Activated CD4-positive, alpha-beta T cell treated with anti-CD3 and anti-CD28 coated beads, Interleukin-2, amount 50 U/mL, for 24 hours (primary cell): ENCODE results near the gene DHX8.
"Not testable (repeated sequence)": the region's sequence is repeated elsewhere in the genome, so short reads cannot be mapped to it uniquely, and the experiment has no call there.

Source experiments
- DNase-seq, 2 donors: peaks; one replicate each; pipeline ENCODE4 v3.0.0-alpha.2; 2020; ENCODE audit warnings: low read depth in 1 of 2, low spot score in 1 of 2

DHX8 gene

DNA sequence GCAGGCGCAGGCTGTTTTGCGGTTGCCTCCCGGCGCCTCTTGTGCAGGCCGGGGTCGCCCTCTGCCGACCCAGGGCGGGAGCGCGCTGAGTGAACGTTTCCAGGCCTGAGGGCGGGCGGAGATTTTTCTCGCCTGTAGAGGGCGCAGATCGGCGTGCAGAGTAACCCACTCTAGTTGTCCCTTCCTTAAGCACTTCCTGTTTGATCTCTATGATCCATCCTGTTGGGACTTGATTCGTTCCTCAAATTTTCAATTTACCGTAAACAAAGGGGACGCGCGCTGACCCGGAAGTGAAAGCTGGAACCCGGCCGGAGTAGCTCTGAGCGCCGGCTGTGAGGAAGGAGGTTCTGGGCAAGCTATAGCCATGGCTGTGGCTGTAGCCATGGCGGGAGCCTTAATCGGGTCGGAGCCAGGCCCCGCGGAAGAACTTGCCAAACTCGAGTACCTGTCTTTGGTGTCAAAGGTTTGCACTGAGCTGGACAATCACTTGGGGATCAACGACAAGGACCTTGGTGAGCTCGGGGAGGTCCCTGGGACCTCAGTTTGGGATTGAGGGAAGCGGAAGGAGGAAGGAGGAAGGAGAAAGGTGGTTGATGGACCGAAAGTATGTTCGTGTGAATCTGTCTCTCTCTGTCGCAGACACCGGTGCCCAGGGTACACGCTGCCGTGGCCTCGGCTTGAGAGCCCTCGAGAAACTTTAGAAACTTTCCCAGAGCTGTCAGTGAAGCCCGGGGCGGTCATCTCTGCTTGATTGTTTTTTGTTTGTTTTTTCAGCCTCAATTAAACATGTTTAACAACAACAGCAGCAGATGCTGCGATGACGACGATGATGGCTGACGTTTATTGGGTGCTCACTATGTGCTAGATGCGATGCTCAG is at the start of gene DHX8:
DHX8 (plus strand) TSS at position 302 of the 878 bp plus-strand sequence; CDS start at position 365, 63 bp downstream.
- DNase-seq = peak; percentile 97 to 98

DNA sequence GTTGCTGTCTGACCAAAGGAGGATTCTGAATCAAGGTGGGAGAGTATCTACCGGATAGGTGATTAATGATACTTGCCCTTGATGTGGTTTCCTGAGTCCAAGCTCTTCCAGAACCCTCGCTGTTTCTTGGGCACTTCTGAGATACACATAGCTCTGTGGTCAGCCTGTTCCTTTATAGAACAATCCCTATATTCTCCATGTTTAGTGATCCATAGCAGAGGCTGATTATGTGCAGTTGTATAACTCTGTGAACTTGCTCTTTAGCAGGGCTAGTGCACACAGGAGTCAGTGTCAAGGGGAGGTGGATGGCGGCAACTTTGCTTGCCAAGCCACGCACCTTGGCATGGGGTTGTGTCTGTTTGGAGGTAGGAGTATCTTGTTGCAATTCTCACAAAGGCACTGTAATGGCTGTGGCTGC is 48.9 kb upstream of the DHX8 start:
- DNase-seq = no peak

DNA sequence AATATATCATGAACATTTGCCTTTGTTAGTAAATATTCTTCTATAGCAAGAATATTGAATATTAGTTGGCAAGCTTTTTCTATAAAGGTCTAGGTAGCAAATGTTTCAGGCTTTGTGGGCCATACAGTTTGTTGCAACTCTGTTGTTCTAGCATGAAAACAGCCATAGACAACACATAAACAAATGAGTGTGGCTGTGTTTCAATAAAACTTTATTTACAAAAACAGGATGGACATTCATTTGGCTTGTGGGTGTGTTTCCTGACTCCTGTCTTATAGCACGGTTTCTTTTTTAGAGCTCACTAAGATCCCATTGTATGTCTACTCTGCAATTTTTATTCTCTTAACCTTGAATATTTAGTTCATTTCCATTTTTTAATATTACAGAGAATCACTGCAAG is 46.0 kb upstream of the DHX8 start:
- no peak for DNase-seq

DNA sequence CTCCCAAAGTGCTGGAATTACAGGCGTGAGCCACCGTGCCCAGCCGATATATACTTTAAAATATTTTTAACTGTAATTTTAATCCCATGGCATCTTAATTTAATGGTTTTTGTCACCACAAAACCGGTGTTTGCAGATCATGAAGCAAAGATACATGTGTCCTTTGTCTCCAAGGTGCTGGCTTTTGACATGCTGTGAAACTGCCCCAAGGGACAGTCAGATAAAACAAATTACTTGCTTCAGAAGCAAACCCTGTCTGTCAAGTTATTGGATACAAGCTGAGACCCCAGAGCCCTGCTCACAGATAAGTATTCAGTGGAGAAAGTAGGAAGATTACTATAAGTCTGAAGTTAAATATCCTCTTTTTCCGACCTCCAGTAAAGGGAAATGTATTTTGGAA is 45.1 kb upstream of the DHX8 start:
- no peak for DNase-seq

DNA sequence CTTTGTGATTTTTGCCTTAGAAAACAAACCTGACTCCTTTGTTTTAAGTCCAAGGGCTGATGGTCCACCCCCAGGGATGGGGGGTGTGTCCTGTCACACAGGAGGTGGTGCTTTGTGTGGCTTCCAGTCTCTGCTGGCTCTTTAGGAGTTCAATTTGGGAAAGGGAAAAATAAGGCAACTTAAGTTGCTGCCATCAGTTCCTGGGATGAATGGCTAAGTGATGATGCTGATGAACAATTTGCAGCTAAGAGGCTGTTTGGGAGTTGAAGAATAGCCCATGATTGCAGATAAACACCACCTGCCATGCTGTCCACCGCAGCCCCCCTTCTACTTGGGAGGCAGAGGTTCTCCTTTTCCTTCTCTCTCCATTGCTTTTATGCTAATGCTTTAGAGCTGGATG is 44.7 kb upstream of the DHX8 start:
- no peak for DNase-seq

DNA sequence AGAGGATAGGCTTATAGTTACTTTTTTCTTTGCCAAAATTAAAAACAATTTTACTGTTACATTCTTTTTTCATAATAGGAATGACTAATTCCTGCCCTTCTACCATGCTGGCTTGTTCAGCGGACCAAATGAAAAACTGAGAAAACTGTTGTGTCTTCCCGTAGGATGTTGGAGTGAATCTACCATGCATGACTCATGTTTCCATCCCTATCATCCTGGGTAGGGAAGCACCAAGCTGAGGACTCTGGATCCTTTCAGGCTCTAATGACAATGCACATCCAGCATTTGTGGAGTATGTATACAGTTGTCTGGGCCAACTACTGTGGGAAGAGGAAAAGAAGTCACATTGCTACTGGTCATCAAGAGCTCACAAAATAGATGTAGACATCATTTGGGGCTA is 41.1 kb upstream of the DHX8 start:
- DNase-seq = no peak

DNA sequence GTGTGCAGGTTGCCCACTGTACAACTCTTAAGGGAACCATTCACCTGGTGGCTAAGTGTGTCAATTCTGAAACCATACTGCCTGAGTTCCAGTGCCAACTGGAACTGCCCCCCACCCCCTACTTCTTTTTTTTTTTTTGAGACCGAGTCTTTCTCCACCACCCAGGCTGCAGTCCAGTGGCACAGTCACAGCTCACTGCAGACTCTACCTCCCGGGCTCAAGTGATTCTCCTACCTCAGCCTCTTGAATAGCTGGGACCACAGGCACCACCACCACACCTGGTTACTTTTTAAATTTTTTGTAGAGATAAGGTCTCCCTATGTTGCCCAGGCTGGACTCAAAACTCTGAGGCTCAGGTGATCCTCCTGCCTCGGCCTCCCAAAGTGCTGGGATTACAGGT is 40.4 kb upstream of the DHX8 start:
- no peak for DNase-seq

DNA sequence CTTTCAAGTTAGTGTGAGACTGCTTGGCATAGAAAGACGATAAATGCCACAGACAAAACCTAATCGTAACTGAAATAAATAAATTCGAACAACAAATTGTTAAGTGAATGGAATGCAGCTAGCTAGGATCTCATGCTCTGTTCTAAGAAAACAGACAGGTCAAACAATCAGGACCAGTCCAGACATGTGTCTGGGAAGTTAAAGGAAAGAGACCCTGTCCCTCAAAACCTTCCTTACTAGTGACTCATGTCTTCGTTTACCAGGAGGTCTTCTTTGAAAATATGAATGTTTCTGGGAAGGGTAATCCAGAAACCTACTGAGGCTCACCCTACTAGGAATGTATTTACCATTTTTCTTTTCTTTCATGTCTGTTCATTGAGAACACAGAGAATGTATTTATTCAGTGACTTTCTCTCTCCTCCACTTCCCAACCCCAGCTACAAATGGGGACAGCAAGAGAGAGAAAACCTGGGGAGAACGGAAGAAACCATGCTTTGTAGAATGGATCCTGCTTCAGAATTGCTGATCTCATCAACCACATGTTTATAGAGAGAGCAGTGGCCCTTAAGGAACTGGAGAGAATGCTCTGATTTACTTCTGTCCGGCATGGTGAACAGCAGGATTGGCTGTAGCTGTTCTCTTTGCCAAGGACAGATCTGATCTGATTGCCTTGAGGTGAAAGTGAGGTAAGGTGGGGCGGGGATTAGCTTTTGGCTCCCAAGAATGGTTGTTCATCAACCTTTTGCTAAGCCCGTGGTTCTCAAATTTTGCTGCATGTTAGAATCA is 39.4 kb upstream of the DHX8 start:
- no peak for DNase-seq

DNA sequence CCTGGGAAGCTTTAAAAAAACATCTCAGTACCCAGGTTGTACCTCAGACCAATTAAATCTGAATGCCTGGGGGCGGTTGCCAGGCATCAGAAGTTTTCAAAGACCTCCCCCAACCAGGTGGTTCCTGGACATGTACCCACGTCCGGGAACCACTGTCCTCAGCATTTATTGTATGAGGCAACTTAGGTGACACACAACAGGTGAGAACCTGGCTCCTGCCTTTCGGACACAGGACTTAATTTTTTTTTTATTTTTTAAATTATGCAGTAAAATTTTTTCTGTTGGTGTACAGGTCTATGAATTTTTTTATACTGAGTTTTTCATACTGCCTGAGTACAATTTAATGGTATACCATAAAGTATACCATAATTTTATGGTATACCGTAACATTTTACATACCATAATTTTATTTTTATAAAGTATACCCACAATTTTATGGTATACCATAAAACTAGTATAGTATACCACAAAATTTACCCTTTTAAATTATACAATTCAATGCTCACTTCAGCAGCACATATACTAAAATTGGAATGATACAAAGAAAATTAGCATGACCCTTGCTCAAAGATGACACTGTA is 38.7 kb upstream of the DHX8 start:
- DNase-seq = no peak

DNA sequence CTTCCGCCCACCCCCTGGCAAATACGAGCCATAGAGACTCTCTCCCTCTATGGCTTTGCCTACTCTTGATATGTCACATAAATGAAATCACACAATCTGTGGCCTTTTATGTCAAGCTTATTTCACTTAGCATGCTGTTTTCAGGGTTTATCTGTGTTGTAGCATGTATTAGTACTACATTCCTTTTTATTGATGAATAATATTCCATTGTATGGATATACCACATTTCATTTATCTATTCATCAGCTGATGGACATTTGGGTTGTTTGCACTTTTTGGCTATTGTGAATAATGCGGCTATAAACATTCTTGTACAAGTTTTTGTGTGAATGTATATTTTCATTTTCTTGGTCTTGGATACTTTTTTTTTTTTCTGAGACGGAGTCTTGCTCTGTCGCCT is 37.0 kb upstream of the DHX8 start:
- no peak for DNase-seq

DNA sequence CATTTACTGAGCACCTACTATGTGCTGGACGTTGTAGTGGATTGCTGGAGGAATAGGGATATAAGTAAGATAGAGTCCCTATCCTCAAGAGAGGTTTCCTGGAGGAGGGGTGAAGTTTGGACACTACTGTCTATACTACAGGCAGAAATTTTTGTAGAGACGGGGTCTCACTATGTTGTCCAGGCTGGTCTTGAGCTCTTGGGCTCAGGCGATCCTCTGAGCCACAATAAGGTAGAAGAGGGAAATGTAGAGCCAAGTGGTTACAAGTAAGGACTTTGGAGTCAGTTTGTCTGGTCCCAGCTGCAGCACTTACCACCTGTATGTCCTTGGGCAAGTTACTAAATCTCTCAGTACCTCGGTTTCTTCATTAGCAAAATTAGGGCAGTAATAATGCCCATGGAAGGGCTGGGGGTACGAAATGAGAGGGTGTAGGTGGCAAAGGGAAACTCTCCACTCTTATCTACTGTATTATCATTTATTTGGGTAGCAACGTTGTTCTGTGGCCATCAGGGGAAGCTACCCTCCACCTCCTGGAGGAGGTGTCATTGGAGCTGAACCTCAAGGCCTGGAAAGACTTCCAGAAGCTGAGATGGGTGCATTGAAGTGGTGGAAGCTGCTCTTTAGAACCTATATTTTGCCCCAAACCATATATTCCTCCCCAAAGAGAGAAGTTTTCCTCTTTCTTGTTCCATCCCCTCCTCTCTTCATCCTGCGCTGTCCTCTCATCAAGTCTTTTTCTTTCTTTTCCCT is 34.9 kb upstream of the DHX8 start:
- DNase-seq = no peak

DNA sequence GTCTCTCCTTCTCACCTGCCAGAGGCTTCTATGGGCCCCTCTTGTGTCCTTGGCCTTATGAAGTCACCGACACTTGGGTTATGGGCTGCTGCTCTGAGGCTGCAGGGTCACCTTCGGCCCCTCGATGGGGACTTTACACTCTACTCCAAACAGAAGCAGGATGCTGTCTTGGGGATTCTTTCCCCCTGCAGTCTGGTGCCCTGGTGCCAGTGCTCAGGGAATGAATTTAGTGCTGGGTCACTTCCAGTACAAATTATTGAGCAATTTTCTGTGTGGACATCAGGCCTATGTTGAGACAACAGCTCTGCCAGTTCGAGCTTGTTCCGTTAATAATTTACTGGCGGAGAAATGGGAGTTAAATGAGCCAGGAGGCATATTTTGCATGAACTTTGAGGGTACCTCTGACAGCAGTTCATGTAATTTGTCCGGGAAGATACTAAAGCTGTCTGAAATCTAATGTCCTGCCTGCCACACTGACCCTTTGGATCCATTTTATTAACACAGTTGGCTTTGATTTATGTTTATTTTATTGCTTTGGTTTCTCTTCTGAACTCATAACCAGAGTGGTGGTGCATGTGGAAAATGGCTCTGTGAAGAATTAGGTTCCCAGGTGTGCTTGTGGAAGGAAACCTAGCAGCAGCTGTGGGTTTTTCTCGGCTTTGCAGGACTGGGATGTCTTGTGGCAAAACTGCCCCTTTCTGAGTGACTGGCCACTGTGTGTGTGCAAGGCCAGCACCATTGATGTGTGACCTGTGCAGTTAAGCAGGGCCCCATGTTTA is 34.1 kb upstream of the DHX8 start:
- no peak for DNase-seq

DNA sequence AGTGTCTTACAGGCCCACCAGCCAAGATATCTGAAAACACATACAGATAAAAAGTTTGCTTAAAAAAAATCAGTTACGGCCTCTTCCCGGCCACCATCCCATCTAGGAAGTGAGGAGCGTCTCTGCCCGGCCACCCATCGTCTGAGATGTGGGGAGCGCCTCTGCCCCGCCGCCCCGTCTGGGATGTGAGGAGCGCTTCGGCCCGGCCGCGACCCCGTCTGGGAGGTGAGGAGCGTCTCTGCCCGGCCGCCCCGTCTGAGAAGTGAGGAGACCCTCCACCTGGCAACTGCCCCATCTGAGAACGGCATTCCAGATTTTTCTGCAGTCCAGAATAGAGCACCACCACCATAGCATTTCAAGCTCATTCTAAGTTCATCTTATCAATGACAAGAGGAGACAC is 33.0 kb upstream of the DHX8 start:
- DNase-seq = not testable (repeated sequence)

DNA sequence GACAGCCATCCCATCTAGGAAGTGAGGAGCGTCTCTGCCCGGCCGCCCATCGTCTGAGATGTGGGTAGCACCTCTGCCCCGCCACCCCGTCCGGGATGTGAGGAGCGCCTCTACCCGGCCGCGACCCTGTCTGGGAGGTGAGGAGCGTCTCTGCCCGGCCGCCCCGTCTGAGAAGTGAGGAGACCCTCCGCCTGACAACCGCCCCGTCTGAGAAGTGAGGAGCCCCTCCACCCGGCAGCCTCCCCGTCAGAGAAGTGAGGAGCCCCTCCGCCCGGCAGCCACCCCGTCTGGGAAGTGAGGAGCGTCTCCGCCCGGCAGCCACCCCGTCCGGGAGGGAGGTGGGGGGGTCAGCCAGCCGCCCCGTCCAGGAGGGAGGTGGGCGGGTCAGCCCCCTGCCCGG is 32.0 kb upstream of the DHX8 start:
- not testable (repeated sequence) for DNase-seq

DNA sequence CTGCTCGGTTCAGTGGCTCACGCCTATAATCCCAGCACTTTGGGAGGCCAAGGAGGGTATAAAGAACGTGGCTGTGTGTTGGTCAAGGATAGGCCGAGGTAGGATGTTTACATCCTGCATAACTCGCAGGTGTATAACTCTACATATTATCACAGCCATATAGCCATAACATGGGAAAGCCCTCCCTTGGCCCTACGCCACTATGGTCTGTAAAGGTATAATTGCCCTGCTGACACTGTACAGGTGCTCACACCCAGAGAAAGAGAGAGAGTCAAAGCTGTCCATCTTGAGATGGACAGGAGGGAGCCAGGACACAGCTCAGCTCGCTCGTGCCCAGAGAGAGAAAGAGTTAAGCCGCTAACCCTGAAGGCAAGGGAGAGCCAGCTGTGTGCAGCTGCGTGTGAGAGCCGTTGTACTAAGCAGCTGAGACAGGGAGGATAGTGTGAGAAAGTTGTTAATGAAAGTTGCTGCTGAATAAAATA is 30.4 kb upstream of the DHX8 start:
- DNase-seq = no peak

DNA sequence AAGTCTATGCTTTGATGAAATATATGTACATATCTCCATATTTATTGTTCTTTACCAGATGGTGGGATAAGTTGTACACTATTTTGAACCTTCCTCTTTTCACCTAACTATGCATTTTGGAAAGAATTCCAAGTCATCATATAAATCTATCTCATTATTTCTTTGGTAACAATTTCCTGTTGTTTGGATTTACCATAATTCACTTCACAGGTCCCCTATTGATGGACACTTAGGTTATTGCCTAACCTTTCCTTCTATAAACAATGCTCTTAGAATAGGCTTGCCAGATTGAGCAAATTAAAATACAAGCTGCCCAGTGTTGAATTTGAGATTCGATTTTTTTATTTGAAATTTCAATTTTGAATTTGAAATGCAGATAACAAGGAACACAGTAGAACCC is 28.9 kb upstream of the DHX8 start:
- no peak for DNase-seq

DNA sequence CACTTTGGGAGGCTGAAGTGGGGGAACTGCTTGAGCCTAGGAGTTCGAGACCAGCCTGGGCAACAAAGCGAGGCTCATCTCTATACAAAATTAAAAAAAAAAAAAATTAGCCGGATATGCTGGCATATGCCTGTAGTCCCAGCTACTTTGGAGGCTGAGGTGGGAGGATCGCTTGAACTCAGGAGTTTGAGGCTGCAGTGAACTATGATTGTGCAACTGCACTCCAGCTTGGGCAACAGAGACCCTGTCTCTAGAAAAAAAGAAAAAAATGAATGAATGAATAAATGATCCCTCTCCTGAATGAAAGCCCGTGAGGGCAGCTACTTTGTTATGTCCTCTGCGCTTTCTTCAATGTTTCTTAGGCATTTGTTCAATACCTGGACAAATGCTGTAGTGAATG is 27.7 kb upstream of the DHX8 start:
- no peak for DNase-seq

DNA sequence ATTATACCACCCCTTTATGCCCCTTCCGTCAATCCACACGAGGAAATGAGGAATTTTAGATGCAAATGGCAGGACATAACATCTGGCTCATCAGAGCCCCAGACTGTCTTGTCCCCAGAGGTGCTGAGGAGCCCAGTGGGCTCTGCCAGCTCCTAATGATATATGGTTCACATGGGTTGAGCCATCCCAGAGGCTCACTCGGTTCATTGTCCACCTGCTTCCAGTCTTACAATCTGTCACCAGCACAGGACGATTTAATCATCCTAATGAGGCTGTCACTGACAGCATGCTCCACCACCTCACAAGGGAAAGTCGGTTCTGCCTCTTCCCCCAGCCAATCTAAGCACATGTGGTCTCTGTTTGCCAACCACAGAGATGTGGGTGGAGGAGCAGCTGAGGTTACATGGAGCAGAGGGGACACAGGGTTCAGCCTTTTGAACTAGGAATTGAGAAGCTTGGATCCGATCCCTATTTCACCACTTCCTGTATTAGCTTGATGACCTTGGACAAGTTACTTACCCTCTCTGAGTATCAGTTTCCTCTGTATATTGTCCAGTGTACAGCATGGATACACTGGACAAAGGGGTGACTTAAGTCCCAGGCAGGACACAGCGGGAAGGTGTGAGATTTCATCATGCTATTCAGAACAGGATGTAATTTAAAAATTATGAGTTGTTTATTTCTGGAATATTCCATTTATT is 27.0 kb upstream of the DHX8 start:
- no peak for DNase-seq

DNA sequence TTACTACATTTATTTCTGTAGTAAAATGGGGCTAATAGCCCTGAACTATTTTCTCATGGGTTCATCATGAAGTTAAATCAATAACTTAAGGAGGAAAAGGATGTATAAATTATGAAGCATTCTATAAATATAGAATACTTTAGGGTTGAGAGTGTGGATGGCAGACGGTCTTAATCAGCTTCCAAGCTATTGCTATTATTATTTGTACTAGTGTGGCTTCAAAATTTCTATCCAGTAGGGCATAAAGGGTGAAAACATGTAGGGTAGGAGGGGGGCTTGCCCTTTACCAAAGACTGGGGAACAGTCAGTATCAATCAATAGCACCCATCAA is 26.4 kb upstream of the DHX8 start:
- no peak for DNase-seq

DNA sequence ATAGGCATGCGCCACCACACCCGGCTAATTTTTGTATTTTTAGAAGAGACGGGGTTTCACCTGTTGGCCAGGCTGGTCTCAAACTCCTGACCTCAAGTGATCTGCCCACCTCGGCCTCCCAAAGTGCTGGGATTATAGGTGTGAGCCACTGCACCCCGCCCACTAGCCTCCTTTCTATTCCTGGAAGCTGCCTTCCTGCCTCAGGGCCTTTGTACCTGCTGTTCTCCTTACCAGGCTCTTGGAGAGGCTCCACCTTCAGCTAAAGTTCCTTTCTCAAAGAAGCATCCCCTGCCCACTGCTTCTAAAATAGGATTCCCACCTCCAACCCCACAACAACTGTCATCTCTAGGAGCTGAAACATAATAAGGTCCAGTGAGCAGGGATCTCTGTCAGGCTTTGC is 23.9 kb upstream of the DHX8 start:
- not testable (repeated sequence) for DNase-seq
